HuH-7.5 (cell line): ENCODE data around the gene SLC44A5.
"Not testable (repeated sequence)": the region's sequence is repeated elsewhere in the genome, so short reads cannot be mapped to it uniquely, and the experiment has no call there.

Source experiments
- DNase-seq: peaks from one replicate; pipeline ENCODE4 v3.0.0; 2011; ENCODE audit warnings: low spot score

SLC44A5 gene

GRCh38 chr1:75449998-75450397 is 160.9 kb downstream of the SLC44A5 start:
- no peak for DNase-seq

GRCh38 chr1:75444220-75444619 is 166.7 kb downstream of the SLC44A5 start:
- no peak for DNase-seq

DNA sequence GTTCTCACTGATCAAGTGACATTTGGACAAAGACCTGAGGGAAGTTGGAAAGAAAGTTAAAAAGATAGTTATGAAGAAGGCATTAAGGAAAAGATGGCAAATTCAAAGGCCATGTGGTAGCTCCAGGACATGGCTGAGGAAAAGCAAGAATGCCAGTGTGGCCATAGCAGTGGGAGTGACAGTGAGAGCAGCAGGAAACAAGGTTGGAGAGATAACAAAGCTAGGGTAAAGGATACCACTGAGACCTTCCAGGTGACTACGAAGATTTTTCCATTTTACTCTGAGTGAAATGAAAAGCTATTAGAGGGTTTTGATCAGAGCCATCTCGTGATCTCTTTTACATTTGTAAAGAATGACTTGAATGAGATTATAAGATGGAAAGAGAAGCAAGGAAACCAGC is 170.6 kb downstream of the SLC44A5 start:
- DNase-seq = no peak

- no peak for DNase-seq
Measured at GRCh38 chr1:75438355-75438754, 172.6 kb downstream of the SLC44A5 start.

DNA sequence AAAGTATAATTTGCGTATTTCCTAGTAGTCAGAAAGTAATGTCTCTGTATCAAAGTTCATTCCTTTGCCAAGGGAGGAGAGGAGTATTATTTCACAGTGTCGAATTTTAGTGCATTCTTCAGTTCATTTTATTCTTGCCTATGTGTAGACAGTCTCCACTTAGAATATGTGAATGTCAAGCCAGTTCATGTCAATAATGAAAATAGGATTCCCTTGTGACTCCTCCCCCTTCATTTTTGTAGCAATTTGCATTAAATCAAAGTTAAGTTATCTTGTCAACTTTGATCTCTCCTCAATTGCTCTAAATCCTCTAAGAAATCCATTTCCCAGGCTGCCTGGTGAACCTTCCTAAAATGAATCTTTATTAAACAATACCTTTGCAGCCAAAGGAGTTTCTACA is 179.1 kb downstream of the SLC44A5 start:
- DNase-seq = no peak

DNA sequence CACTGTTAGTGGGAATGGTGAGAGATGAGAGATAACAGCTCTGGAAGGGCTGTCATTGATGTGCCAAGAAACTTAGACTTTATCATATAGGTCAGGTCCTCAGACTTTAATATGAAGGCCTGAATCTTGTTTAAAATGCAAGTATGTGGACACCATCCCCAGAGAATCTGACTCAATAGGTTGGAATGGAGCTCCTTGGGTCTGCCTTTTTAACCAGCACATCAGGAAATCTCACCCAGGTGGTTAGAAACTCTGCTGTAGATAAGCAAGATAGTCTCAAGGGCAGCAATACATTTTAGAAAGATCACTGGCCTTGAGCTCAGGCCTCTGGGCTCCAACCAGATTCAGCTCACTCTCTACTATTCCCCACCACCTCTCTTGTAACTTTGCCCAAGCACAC is 180.4 kb downstream of the SLC44A5 start:
- no peak for DNase-seq

DNA sequence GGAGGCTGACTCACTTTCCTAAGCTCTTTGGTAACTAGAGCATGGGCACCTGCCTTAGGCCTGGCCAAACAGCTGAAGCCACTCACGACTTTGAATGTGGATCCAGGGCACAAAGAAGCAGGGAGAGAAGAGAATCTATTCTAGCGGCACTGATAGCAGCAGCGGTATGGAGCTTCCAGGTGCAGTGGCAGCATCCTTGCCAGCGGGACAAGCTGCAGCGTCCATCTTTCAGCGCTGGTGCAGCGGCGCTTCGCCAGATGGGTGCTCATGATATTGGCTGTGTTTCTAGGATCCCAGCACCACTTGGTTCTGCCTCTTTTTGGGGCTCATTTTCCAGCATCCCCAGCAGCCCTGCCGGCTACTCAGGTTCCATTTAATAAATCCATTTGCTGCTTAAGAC is 184.2 kb downstream of the SLC44A5 start:
- no peak for DNase-seq

- DNase-seq = no peak
Measured at GRCh38 chr1:75425001-75425650, 185.8 kb downstream of the SLC44A5 start.

DNA sequence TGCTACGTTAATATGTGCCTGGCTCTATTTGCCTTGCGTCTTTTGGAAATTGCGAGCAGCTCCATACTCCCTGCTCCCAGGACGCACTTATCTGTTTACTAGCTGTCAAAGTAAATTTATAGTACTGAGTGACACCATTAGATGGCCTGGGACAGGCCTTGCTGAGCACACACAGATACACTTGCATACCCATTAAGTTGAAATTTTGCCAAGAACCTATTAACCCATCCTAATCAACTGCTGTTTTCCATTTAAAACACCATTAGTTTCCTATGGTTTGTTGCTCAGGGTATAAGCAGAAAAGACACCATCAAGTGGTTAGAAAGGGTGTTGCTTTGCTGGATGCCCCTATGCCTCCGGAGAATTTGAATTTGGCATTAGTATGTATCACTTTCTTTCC is 187.3 kb downstream of the SLC44A5 start:
- no peak for DNase-seq

GRCh38 chr1:75423136-75423535 is 187.8 kb downstream of the SLC44A5 start:
- DNase-seq = no peak

GRCh38 chr1:75421371-75421770 is 189.5 kb downstream of the SLC44A5 start:
- no peak for DNase-seq

GRCh38 chr1:75415187-75415586 is 195.7 kb downstream of the SLC44A5 start:
- no peak for DNase-seq

DNA sequence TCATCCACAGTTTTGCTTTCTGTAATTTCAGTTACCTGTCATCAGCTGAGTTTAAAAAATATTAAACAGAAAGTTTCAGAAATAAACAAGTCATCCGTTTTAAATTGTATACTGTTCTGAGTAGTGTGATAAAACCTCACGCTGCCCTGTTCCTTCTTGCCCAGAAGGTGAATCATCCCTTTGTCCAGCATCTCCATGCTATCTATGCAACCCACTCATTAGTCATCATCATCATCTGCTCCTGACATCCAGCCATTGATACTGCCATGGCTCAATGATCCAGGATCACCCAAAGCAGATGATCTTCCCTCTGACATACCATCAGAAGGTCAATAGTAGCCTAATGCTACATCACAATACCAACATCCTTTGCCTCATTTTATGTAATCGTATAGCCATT is 198.3 kb downstream of the SLC44A5 start:
- no peak for DNase-seq

- DNase-seq = not testable (repeated sequence)
Measured at GRCh38 chr1:75404681-75405080, 206.2 kb downstream of the SLC44A5 start.

DNA sequence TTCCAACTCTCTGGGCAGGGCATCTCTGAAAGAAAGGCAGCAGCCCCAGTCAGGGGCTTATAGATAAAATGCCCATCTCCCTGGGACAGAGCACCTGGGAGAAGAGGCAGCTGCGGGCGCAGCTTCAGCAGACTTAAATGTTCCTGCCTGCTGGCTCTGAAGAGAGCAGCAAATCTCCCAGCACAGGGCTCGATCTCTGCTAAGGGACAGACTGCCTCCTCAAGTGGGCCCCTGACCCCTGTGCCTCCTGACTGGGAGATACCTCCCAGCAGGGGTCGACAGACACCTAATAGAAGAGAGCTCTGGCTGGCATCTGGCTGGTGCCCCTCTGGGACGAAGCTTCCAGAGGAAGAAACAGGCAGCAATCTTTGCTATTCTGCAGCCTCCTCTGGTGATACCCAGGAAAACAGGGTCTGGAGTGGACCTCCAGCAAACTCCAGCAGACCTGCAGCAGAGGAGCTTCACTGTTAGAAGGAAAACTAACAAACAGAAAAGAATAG is 207.7 kb downstream of the SLC44A5 start:
- DNase-seq = not testable (repeated sequence)

- no peak for DNase-seq
Measured at GRCh38 chr1:75400716-75401115, 210.2 kb downstream of the SLC44A5 start.

DNA sequence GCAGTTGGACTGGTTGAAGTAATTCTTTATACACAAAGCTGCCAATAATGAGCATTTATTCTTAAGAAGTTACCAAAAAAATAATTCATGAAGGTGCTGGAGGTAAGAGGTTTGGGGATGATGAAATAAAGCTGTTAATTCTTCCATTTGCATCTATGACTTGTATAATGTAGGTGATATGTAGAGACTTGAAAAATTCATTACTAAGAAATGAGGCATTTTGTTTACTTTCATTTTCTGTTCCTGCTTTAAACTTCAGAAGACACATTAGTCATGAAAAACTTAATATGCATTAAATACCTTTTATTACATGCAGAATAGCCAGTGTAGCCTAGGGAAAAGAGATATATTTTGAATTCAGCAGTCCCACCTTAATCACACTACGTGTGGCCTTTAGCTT is 214.2 kb downstream of the SLC44A5 start:
- no peak for DNase-seq

DNA sequence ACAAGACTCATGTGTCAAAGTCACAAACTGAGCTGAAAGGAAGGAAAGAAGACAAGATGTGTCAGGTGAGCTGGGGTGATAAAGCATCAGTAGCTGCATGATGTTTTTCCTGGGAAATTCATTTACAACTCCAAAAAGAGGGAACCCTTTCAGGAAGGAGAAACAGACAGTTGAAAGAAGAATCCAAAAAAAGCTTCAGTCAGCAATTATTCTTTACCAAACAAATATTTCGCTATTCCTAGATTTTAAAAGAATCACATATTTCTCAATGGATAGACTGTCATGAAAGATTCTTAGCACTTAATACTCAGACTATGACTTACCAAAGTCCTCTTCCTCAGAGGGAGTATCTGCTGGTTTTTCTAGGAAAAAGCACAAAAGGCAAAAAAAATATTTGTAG is 214.7 kb downstream of the SLC44A5 start:
- no peak for DNase-seq

DNA sequence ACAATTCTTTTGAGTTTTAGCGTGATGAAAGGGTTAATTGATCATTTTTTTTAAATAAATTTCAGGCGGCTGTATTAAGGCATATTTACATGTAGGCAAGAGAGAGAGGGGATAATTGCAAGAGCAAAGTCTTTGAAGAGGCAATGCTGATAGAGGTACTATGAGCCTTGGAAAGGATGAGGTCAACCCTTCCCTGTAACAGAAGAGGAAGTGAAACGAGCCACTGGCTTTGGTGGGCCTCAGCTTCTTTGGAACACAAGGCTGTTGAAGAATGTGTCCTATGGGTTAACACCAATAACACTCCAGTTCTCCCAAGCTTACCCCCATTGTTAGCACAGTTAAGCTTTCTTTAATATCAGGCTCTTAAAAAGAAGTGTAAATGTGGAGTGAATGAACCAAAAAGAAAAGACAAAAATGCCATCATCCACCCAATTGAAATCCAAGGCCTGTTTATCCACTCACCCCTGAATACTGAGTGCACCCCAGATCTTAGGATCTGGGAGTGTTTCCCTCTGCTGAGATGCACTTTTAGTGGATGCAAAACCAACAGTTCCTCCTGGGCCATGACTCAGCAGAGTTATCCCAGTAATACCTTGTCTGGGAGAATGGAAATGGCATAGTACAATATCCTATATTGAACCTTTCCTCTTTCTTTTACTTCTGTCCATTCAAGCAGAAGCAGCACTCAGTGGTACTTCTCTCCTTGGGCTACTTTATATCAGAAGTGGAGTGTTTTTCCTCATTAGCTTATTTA is 216.4 kb downstream of the SLC44A5 start:
- DNase-seq = no peak

GRCh38 chr1:75392278-75392677 is 218.6 kb downstream of the SLC44A5 start:
- DNase-seq = no peak

DNA sequence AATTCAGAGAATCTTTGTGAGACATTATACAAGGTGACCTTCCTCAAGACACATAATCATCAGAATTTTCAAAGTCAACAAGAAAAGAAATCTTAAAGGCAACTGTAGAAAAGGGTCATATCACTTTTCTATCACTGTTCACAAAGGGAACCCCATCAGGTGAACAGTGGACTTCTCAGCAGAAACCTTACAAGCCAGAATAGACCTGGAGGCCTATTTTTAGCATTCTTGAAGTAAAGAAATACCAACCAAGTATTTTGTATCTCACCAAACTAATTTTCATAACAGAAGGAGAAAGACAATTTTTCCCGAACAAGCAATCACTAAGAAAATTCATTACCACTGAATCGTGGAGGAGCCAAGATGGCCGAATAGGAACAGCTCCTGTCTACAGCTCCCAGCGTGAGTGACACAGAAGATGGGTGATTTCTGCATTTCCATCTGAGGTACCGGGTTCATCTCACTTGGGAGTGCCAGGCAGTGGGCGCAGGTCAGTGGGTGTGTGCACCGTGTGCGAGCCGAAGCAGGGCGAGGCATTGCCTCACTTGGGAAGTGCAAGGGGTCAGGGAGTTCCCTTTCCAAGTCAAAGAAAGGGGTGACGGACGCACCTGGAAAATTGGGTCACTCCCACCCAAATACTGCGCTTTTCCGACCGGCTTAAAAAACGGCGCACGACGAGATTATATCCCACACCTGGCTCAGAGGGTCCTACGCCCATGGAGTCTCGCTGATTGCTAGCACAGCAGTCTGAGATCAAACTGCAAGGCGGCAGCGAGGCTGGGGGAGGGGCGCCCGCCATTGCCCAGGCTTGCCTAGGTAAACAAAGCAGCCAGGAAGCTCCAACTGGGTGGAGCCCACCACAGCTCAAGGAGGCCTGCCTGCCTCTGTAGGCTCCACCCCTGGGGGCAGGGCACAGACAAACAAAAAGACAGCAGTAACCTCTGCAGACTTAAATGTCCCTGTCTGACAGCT is 235.2 kb downstream of the SLC44A5 start:
- DNase-seq = not testable (repeated sequence)

- no peak for DNase-seq
Measured at GRCh38 chr1:75373542-75374159, 237.3 kb downstream of the SLC44A5 start.
